ENCODE measurements around the gene CP.
"Not testable (repeated sequence)": the region's sequence is repeated elsewhere in the genome, so short reads cannot be mapped to it uniquely, and the experiment has no call there.

CP gene

DNA sequence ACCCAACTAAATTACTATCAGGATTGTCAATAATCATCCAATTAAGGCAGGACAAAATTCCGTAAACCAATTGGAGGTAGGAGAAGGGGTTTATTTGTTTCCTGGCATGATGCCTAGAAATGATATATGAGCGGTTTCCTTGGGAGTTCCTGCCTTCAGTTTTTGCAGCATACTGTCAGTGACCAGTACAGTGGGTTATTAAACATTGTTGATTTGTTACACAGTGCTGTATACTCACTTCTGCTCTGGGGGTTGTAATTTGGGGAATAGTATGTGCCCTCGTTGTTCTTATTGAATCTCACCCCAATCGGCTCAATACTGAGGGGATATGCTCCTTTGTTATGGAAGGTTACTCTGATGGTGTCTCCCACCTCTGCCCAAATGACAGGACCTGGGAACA, 22.2 kb downstream of the CP start:
- DNase-seq (ENCODE audit: low spot score): no peak
- Histone ChIP-seq H3K27ac (no peak overlapping the region), H3K4me3 (no peak overlapping the region)
- TF ChIP-seq, protein P1, sequence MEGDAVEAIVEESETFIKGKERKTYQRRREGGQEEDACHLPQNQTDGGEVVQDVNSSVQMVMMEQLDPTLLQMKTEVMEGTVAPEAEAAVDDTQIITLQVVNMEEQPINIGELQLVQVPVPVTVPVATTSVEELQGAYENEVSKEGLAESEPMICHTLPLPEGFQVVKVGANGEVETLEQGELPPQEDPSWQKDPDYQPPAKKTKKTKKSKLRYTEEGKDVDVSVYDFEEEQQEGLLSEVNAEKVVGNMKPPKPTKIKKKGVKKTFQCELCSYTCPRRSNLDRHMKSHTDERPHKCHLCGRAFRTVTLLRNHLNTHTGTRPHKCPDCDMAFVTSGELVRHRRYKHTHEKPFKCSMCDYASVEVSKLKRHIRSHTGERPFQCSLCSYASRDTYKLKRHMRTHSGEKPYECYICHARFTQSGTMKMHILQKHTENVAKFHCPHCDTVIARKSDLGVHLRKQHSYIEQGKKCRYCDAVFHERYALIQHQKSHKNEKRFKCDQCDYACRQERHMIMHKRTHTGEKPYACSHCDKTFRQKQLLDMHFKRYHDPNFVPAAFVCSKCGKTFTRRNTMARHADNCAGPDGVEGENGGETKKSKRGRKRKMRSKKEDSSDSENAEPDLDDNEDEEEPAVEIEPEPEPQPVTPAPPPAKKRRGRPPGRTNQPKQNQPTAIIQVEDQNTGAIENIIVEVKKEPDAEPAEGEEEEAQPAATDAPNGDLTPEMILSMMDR (IDR thresholded peaks at IDR 0.05): no peak

DNA sequence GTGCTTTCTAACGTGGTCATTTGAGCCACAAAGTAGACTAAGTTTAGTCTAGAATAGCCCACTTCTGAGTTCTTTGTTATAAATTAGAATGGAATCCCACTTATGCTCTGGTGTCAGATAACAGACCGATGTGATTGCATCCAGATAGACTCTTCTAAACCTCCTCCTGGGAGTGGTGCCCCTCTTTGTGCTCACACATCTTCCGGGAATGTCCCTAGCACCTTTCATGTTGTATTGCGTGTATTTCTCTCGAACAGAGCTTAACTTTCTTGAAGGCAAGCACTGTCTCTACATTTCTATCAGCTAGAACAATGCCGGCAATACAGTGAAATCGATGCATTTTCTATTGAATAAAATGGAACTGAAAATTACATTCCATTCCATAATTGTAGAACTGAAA, 23.0 kb downstream of the CP start:
- no peak for DNase-seq (ENCODE audit: low spot score)
- Histone ChIP-seq H3K27ac (no peak overlapping the region), H3K4me3 (no peak overlapping the region)
- TF ChIP-seq, protein P1 (IDR thresholded peaks at IDR 0.05): no peak

DNA sequence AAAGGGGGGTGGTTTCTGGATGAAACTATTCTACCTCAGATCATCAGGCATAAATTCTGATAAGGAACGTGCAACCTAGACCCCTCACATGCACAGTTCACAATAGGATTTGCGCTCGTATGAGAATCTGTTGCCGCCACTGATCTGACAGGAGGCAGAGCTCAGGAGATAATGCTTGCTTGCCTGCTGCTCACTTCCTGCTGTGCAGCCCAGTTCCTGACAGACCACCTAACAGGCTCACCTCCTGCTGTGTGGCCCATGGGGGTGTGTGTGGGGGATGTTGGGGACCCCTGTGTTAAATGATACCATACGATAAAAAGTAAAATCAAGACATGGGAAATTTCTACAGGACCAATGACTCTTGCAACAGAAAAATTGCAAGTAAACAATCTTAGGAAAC, 24.0 kb downstream of the CP start:
- DNase-seq (ENCODE audit: low spot score): no peak
- H3K27ac ChIP-seq: no peak overlapping the region
- no peak overlapping the region for H3K4me3 ChIP-seq
- TF ChIP-seq, protein P1 (IDR thresholded peaks at IDR 0.05): no peak

DNA sequence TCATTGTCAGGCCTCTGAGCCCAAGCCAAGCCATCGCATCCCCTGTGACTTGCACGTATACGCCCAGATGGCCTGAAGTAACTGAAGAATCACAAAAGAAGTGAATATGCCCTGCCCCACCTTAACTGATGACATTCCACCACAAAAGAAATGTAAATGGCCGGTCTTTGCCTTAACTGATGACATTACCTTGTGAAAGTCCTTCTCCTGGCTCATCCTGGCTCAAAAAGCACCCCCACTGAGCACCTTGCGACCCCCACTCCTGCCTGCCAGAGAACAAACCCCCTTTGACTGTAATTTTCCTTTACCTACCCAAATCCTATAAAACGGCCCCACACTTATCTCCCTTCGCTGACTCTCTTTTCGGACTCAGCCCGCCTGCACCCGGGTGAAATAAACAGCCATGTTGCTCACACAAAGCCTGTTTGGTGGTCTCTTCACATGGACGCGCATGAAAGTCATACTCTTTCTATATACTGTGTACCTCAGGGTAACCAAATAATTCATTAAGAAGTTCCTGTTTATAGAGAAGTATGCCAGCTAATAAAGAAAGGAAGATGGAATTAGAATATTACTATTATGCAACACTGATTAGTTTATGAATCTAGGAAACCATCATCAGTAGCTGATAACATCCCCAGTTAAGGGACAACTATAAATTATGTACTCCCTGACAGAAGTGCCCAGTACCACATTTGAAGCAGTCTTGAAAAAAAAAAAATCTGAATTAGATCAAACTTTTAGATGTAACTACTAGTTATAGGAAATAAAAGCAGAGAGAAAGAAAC, 24.6 kb downstream of the CP start:
- H3K27ac ChIP-seq; DNase-seq (ENCODE audit: low spot score); H3K4me3 ChIP-seq: not testable (repeated sequence)

DNA sequence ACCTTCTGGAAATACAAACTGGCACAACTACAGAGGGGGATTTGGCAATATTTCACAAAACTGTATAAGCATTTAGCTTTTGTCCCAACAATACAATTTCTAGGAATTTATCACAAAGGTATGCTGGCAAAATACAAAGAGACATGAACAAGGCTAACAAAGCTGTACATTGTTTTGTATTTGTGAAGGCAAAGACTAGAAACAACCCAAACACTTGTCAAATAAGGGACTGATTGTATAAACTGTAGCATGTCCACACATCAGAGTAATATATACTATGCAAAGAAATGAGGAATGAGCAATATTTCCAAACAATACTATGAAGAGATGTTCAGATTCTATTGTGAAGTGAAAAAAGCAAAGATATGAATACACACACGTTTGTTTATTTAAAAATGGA, 26.4 kb downstream of the CP start:
- TF ChIP-seq, protein P1 (IDR thresholded peaks at IDR 0.05): no peak
- no peak overlapping the region for H3K27ac ChIP-seq
- DNase-seq (ENCODE audit: low spot score): no peak
- H3K4me3 ChIP-seq: no peak overlapping the region

DNA sequence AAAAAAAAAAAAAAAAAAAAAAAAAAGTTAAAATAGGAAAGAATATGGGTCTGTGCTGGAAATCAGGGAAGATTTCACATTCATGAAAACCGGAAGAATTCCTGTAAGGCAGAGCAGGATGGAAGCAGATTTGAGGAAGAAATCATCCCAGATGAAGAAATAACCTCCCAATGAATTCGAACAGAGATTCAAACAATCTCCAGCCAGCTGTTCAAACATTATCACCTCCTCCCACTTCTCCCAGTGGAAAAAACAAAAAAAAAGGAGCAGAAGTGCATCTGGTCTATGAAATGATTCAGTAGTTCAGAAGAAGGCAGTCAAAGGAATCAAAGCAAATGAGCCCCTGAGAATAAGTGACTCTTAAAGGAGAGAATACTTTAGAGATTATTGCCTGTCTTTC, 33.1 kb downstream of the CP start:
- TF ChIP-seq, protein P1 (IDR thresholded peaks at IDR 0.05): no peak
- Histone ChIP-seq H3K27ac (no peak overlapping the region), H3K4me3 (no peak overlapping the region)
- DNase-seq (ENCODE audit: low spot score): no peak

DNA sequence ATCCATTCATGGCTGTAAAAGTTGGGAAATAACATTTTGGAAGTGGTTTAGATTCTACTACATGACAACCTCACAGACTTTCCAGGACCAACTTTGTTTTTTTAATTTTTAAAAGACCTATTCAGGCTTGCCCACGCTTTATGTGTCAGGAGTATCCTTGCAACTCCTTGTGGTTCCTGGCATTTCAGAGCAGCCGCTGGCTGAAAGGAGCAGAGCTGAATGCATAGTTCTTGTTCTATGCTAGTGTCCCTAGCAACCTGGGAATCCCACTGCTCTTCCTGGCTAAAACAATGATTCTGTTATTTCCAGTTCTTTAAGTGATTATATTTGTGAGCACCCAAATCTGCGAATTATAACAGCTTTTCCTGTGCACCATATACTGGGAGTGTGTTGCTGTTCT, 34.9 kb downstream of the CP start:
- H3K27ac ChIP-seq: no peak overlapping the region
- H3K4me3 ChIP-seq: no peak overlapping the region
- no peak for DNase-seq (ENCODE audit: low spot score)
- TF ChIP-seq, protein P1 (IDR thresholded peaks at IDR 0.05): no peak

Measured in coronary artery (tissue), 2 donors.